MM.1S (cell line): ENCODE results near the gene SHISA6.

Experiments
- DNase-seq: peaks from one replicate; pipeline ENCODE4 v3.0.0-alpha.2; 2015
- H2AFZ ChIP-seq: fragments of 300-600 bp; sonication (generic); 2 replicates; pipeline ENCODE4 v1.6.0; 2016; ENCODE audit warnings: antibody characterized with exemption, low read length
- H3F3A ChIP-seq: fragments of 300-600 bp; sonication (generic); 2 replicates; pipeline ENCODE4 v1.6.1; 2016; ENCODE audit warnings: mild to moderate bottlenecking, antibody characterized with exemption, low read length, moderate library complexity, mixed read lengths; ENCODE audit not compliant: insufficient read depth
- H3K27ac ChIP-seq: fragments of 300-600 bp; sonication (generic); 2 replicates; pipeline ENCODE4 v1.5.1; 2016; ENCODE audit warnings: mild to moderate bottlenecking, low read length
- H3K27me3 ChIP-seq: fragments of 300-600 bp; sonication (generic); replicated peaks from 2 replicates; pipeline ENCODE4 v1.6.0; 2016; ENCODE audit warnings: low read length; ENCODE audit not compliant: insufficient read depth
- H3K36me3 ChIP-seq: fragments of 300-600 bp; sonication (generic); replicated peaks from 2 replicates; pipeline ENCODE4 v1.6.1; 2016; ENCODE audit warnings: mild to moderate bottlenecking, low read length, mixed read lengths; ENCODE audit not compliant: insufficient read depth
- H3K4me1 ChIP-seq: fragments of 300-600 bp; sonication (generic); 2 replicates; pipeline ENCODE4 v1.6.1; 2016; ENCODE audit warnings: low read length, mixed read lengths
- H3K4me2 ChIP-seq: fragments of 300-600 bp; sonication (generic); 2 replicates; pipeline ENCODE4 v1.6.0; 2016; ENCODE audit warnings: low read depth, low read length
- H3K4me3 ChIP-seq: fragments of 300-600 bp; sonication (generic); 2 replicates; pipeline ENCODE4 v1.5.1; 2016; ENCODE audit warnings: low read length, mixed read lengths
- H3K79me2 ChIP-seq: fragments of 300-600 bp; sonication (generic); 2 replicates; pipeline ENCODE4 v1.6.1; 2016; ENCODE audit warnings: mixed run types, low read length, mixed read lengths
- H3K9ac ChIP-seq: fragments of 300-600 bp; sonication (generic); 2 replicates; pipeline ENCODE4 v1.6.1; 2016; ENCODE audit warnings: low read length, mixed read lengths
- H3K9me2 ChIP-seq: fragments of 300-600 bp; sonication (generic); replicated peaks from 2 replicates; pipeline ENCODE4 v1.6.1; 2016; ENCODE audit warnings: mild to moderate bottlenecking, low read length, mixed read lengths; ENCODE audit not compliant: insufficient read depth
- H3K9me3 ChIP-seq: fragments of 300-600 bp; sonication (generic); replicated peaks from 2 replicates; pipeline ENCODE4 v1.6.1; 2016; ENCODE audit warnings: mild to moderate bottlenecking, low read length, mixed read lengths; ENCODE audit not compliant: insufficient read depth
- H4K20me1 ChIP-seq: fragments of 300-600 bp; sonication (generic); 2 replicates; pipeline ENCODE4 v1.6.1; 2016; ENCODE audit warnings: mild to moderate bottlenecking, low read length, moderate library complexity, mixed read lengths; ENCODE audit not compliant: insufficient read depth
- EZH2 ChIP-seq: fragments of 300-600 bp; sonication (generic); optimal IDR thresholded peaks from 2 replicates; pipeline ENCODE3; 2017; ENCODE audit warnings: low read depth, mild to moderate bottlenecking, antibody characterized with exemption, low read length, mixed read lengths
- EZH2phosphoT487 ChIP-seq: fragments of 300-600 bp; sonication (generic); IDR thresholded peaks from 2 replicates; pipeline ENCODE4 v1.6.1; 2018; ENCODE audit warnings: antibody characterized with exemption, low read length
- TF ChIP-seq, protein P1 (sequence below): fragments of 300-600 bp; sonication (generic); IDR thresholded peaks from 2 replicates; pipeline ENCODE4 v1.5.1; 2016; ENCODE audit warnings: antibody characterized with exemption, low read length, mixed read lengths

SHISA6 gene

DNA sequence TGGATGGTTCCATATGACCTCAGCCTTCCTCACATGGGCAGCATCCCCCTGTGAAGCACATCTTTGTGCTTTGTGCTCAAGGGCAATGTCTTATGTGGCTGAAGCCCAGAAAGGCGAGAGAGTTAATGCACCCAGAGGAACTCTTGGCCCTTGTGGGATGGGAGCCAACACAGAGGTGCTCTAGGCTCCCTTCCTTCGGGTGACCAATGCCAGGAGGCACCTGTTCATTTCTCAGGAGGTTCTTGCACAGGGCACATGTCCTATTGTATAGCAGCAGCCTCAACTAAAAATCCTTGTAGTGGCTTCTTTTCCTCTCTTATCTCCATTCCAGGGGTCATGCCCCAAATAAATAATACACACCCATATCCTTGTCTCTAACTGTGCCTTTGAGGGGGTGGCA, 273.6 kb downstream of the SHISA6 start:
- H3K9me2 ChIP-seq = no peaks in the 10 kb centered on the region
- H3K4me2 ChIP-seq = no peak overlapping the region
- TF ChIP-seq EZH2 (no peak), EZH2phosphoT487 (no peak)
- TF ChIP-seq, protein P1, sequence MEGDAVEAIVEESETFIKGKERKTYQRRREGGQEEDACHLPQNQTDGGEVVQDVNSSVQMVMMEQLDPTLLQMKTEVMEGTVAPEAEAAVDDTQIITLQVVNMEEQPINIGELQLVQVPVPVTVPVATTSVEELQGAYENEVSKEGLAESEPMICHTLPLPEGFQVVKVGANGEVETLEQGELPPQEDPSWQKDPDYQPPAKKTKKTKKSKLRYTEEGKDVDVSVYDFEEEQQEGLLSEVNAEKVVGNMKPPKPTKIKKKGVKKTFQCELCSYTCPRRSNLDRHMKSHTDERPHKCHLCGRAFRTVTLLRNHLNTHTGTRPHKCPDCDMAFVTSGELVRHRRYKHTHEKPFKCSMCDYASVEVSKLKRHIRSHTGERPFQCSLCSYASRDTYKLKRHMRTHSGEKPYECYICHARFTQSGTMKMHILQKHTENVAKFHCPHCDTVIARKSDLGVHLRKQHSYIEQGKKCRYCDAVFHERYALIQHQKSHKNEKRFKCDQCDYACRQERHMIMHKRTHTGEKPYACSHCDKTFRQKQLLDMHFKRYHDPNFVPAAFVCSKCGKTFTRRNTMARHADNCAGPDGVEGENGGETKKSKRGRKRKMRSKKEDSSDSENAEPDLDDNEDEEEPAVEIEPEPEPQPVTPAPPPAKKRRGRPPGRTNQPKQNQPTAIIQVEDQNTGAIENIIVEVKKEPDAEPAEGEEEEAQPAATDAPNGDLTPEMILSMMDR = no peak
- H3K9me3 ChIP-seq = no peaks in the 10 kb centered on the region; the same call in 1 of the 2 replicates
- H3K4me3 ChIP-seq = no peak overlapping the region
- no peak overlapping the region for H3K9ac ChIP-seq
- DNase-seq = no peak
- no peaks in the 10 kb centered on the region for H4K20me1 ChIP-seq
- H3K27ac ChIP-seq = no peak overlapping the region
- H2AFZ ChIP-seq = no peak overlapping the region
- no peaks in the 10 kb centered on the region for H3F3A ChIP-seq
- H3K79me2 ChIP-seq = no peaks in the 10 kb centered on the region
- H3K27me3 ChIP-seq = no peaks in the 10 kb centered on the region
- H3K36me3 ChIP-seq = no peaks in the 10 kb centered on the region
- H3K4me1 ChIP-seq = no peaks in the 10 kb centered on the region

DNA sequence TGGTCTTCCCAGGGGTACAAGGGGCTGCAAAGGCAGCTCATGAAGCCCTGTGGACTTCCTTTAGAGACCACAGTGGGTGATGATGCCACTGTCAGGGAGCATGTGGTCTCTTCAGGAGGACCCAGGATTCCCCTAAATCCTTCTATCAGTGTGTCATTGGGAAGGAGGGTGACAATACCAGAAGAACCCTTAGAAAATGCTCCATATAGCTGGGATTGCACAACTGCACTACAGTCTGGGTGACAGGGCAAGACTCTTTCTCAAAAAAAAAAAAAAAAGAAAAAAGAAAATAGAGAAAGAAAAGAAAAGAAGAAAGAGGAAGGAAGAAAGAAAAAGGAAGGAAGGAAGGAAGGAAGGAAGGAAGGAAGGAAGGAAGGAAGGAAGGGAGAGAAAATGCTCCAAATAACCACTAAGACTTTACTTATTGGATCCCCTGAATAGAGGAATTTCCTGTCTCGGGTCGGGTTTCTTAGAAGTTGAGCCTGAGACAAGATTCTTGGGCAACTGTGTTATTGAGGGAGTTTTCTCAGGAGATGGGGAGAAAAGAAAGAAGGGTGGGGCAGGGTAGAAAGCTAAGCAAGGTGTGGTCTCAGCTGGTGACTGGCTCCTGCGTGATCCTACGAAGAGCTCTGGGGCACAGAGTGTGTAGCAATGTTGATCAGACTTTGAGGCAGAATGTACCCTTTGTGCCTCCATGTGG, 274.1 kb downstream of the SHISA6 start:
- no peaks in the 10 kb centered on the region for H3K27me3 ChIP-seq
- H3F3A ChIP-seq = no peaks in the 10 kb centered on the region
- no peaks in the 10 kb centered on the region for H3K4me1 ChIP-seq
- DNase-seq = no peak
- no peak overlapping the region for H3K4me3 ChIP-seq
- TF ChIP-seq, protein P1 = no peak
- TF ChIP-seq EZH2 = no peak
- H4K20me1 ChIP-seq = no peaks in the 10 kb centered on the region
- no peaks in the 10 kb centered on the region for H3K9me2 ChIP-seq
- no peak overlapping the region for H3K9ac ChIP-seq
- no peaks in the 10 kb centered on the region for H3K79me2 ChIP-seq
- no peak overlapping the region for H2AFZ ChIP-seq
- H3K27ac ChIP-seq = no peak overlapping the region
- H3K4me2 ChIP-seq = no peak overlapping the region
- no peaks in the 10 kb centered on the region for H3K36me3 ChIP-seq
- H3K9me3 ChIP-seq = no peaks in the 10 kb centered on the region; the same call in 1 of the 2 replicates

DNA sequence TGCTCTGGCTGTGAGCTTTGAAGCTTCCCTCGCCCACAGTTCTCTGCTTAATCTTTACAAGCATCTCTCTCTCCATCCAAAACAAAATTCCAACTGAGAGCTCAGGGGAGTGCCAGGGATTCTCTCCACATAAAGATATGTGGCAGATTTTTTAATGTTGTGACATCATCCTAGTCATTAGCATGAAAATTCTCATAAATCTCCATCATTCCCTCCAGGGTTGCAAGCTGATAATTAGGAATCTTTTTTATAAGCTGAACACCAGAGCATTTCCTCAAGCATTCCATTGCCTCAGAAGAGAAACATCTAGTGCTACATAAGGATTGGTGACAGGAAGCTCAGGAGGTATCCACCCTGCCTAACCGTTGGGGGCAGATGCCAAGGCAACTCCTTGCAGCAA, 274.9 kb downstream of the SHISA6 start:
- no peak for DNase-seq
- no peaks in the 10 kb centered on the region for H4K20me1 ChIP-seq

More for the DNA sequence above, 274.9 kb downstream of the SHISA6 start:
- H3K4me2 ChIP-seq = no peak overlapping the region
- no peaks in the 10 kb centered on the region for H3K36me3 ChIP-seq
- no peak overlapping the region for H3K27ac ChIP-seq
- H2AFZ ChIP-seq = no peak overlapping the region
- no peaks in the 10 kb centered on the region for H3F3A ChIP-seq
- no peaks in the 10 kb centered on the region; the same call in 1 of the 2 replicates for H3K9me3 ChIP-seq
- H3K27me3 ChIP-seq = no peaks in the 10 kb centered on the region
- H3K9ac ChIP-seq = no peak overlapping the region
- no peak overlapping the region for H3K4me3 ChIP-seq
- no peaks in the 10 kb centered on the region for H3K9me2 ChIP-seq
- TF ChIP-seq EZH2phosphoT487 (no peak), EZH2 (no peak)
- TF ChIP-seq, protein P1 = no peak
- no peaks in the 10 kb centered on the region for H3K79me2 ChIP-seq
- no peaks in the 10 kb centered on the region for H3K4me1 ChIP-seq
